K562 (cell line): Measurements from ENCODE around the gene RAB31. TPM values are rescaled to one million over a fixed set of nuclear protein-coding genes. Genes with fewer than 3 reads are reported as not detected.

ENCODE experiments used
- E2F4 ChIP-seq: sonication (generic); formaldehyde crosslinking; IDR thresholded peaks from 2 replicates; pipeline ENCODE4 v1.8.0; 2022; ENCODE audit warnings: mild to moderate bottlenecking, low read depth, missing genetic modification reagents
- ETS2 ChIP-seq: IDR thresholded peaks from 2 replicates; pipeline ENCODE4 v1.6.1; 2016; ENCODE audit warnings: borderline replicate concordance, missing genetic modification characterization, mild to moderate bottlenecking, moderate library complexity, missing compliant biosample characterization; ENCODE audit not compliant: poor library complexity, severe bottlenecking
- KHSRP ChIP-seq: fragments of 450-650 bp; IDR thresholded peaks from 2 replicates; pipeline ENCODE4 v1.6.1; 2017
- MAZ ChIP-seq, 2 experiments: fragments of 450-650 bp in 1 of 2; sonication (generic) in 1 of 2; formaldehyde crosslinking; IDR thresholded peaks in 1 of 2; conservative IDR thresholded peaks in 1 of 2; 2 replicates each; pipeline versions ENCODE4 v1.4.0 to v1.5.0; 2020; ENCODE audit warnings: mild to moderate bottlenecking in 1 of 2, missing genetic modification reagents in 1 of 2
- RAD21 ChIP-seq, 2 experiments: fragments of 250-450 bp in 1 of 2; fragments of 450-650 bp in 1 of 2; sonication (Bioruptor Pico) in 1 of 2; formaldehyde crosslinking in 1 of 2; IDR thresholded peaks in 1 of 2; conservative IDR thresholded peaks in 1 of 2; 2 replicates each; pipeline versions ENCODE4 v1.4.0 to v1.8.0; 2020 to 2022; ENCODE audit warnings: mild to moderate bottlenecking in 2 of 2, moderate library complexity in 1 of 2
- ZBTB1 ChIP-seq: sonication (generic); formaldehyde crosslinking; IDR thresholded peaks from 2 replicates; pipeline ENCODE4 v1.8.1; 2023; ENCODE audit warnings: missing genetic modification reagents, low read depth, mild to moderate bottlenecking, borderline replicate concordance
- ZBTB8A ChIP-seq: fragments of 450-650 bp; IDR thresholded peaks from 2 replicates; pipeline ENCODE4 v1.6.1; 2018; ENCODE audit warnings: mild to moderate bottlenecking, moderate library complexity; ENCODE audit not compliant: partially characterized antibody
- ZFP91 ChIP-seq: sonication (generic); formaldehyde crosslinking; IDR thresholded peaks from 2 replicates; pipeline ENCODE4 v1.8.0; 2022; ENCODE audit warnings: mild to moderate bottlenecking, missing genetic modification reagents
- ZNF146 ChIP-seq: IDR thresholded peaks from one replicate; pipeline ENCODE4 v1.6.1; 2018; ENCODE audit warnings: missing compliant biosample characterization; ENCODE audit not compliant: unreplicated experiment
- ZNF407 ChIP-seq: fragments of 450-650 bp; IDR thresholded peaks from 2 replicates; pipeline ENCODE4 v1.6.1; 2016; ENCODE audit warnings: low read depth
- ZNF76 ChIP-seq: fragments of 250-450 bp; sonication (Bioruptor Pico); IDR thresholded peaks from 2 replicates; pipeline ENCODE4 v1.4.0; 2020; ENCODE audit warnings: mild to moderate bottlenecking, moderate library complexity, borderline replicate concordance
- polyA plus RNA-seq, 8 experiments: library from polyadenylated mRNA; depleted of rRNA in 4 of 8; stranded (reverse) in 5 of 8; unstranded in 3 of 8; fragments of >200 nt; fragmentation: Nextera tagmentation in 2 of 8; fragmentation: Illumina TruSeq in 1 of 8; extraction: Ambion mirVana in 2 of 8; extraction: Trizol in 1 of 8; gene quantifications; 2 replicates each; pipeline versions ENCODE4 v1.2.1 to v1.2.3, GENCODE V29; 2011 to 2014; ENCODE audit warnings: inconsistent platforms in 1 of 8, missing spikeins in 1 of 8
- total RNA-seq, 7 experiments: library from RNA; depleted of rRNA in 6 of 7; stranded (reverse); fragments of >200 nt in 6 of 7; fragmentation: Illumina TruSeq in 2 of 7; extraction: Trizol in 2 of 7; gene quantifications; 2 replicates each; pipeline versions ENCODE4 v1.2.1 to v1.2.3, GENCODE V29; 2011 to 2021; ENCODE audit warnings: low replicate concordance in 1 of 7

Gene RAB31
- total and polyA plus RNA-seq, 9 of the 15 experiments (the other 6 are each of a cell fraction or from before 2014, with no cell fraction given): 20.7 to 70.4 (median 41.3) TPM

- no peak for TF ChIP-seq ZNF407
- no peak for TF ChIP-seq KHSRP
- TF ChIP-seq ZFP91 (CRISPR knock-in tag): no peak
- TF ChIP-seq ZNF146 (CRISPR knock-in tag): no peak
- no peak for TF ChIP-seq ZBTB8A
- TF ChIP-seq ZNF76 (CRISPR knock-in tag): no peak
- no peak for TF ChIP-seq ZBTB1
- TF ChIP-seq MAZ (CRISPR knock-in tag; conservative IDR thresholded peaks at IDR 0.05 in 1 of 2, IDR thresholded peaks at IDR 0.05 in 1 of 2): no peak
- TF ChIP-seq RAD21 (CRISPR knock-in tag; conservative IDR thresholded peaks at IDR 0.05 in 1 of 2, IDR thresholded peaks at IDR 0.05 in 1 of 2): no peak
- TF ChIP-seq ETS2 (tag): no peak
- no peak for TF ChIP-seq E2F4 (CRISPR knock-in tag)
Measured at GRCh38 chr18:9697121-9697520, 11.0 kb upstream of the RAB31 start (continued).
